Activated CD8-positive, alpha-beta T cell treated with anti-CD3 and anti-CD28 coated beads for 36 hours (primary cell): ENCODE data around the gene ME3. TPM values are rescaled to one million over a fixed set of nuclear protein-coding genes. Genes with fewer than 3 reads are reported as not detected.

ENCODE experiments used
- ATAC-seq: fragments of 200-7000 bp; cut with Tn5 transposase; one replicate; pipeline ENCODE4 v1.10.0; 2021; ENCODE audit warnings: mild to moderate bottlenecking, moderate library complexity
- CTCF ChIA-PET: fragments of 350-600 bp; sonication (Branson Sonifier 250); formaldehyde crosslinking; loops from one replicate; lab custom pipeline; 2021; ENCODE audit warnings: antibody characterized with exemption; lab: Charles Lee
- POLR2A ChIA-PET: fragments of 350-600 bp; sonication (Branson Sonifier 250); formaldehyde crosslinking; loops from one replicate; lab custom pipeline; 2021; ENCODE audit warnings: antibody characterized with exemption; lab: Charles Lee
- DNase-seq: peaks from one replicate; pipeline ENCODE4 v3.0.0-alpha.2; 2020
- H3K27ac Mint-ChIP-seq: one replicate; pipeline ENCODE4 v1.8.0; 2021; ENCODE audit warnings: mild to moderate bottlenecking, mixed read lengths
- H3K27me3 Mint-ChIP-seq: one replicate; pipeline ENCODE4 v1.8.0; 2021; ENCODE audit warnings: mixed read lengths
- H3K36me3 Mint-ChIP-seq: one replicate; pipeline ENCODE4 v1.8.0; 2021; ENCODE audit warnings: low read depth, mixed read lengths
- H3K4me1 Mint-ChIP-seq: one replicate; pipeline ENCODE4 v1.8.0; 2021; ENCODE audit warnings: low read depth, mixed read lengths
- H3K4me3 Mint-ChIP-seq: one replicate; pipeline ENCODE4 v1.8.0; 2021; ENCODE audit warnings: mild to moderate bottlenecking, moderate library complexity, mixed read lengths
- H3K9me3 Mint-ChIP-seq: one replicate; pipeline ENCODE4 v1.8.0; 2021; ENCODE audit warnings: mixed read lengths
- CTCF ChIP-seq: fragments of 200-600 bp; IDR thresholded peaks from one replicate; pipeline ENCODE4 v1.8.0; 2022; ENCODE audit warnings: antibody characterized with exemption, mild to moderate bottlenecking
- intact Hi-C: fragments of 100-400 bp; cut with micrococcal nuclease; formaldehyde crosslinking; loops from one replicate; pipeline ENCODE4 v1.10.0; 2022
- total RNA-seq, 2 experiments: library from RNA; stranded (reverse); gene quantifications; one replicate each; pipeline ENCODE4 v1.2.3, GENCODE V29; 2021

Gene ME3
- total RNA-seq, 2 experiments from 2014 or later: 5.0 to 6.2 TPM

- H3K36me3 Mint-ChIP-seq: no peaks in the 10 kb centered on the region
- peaks cover 12% of the 10 kb centered on the region for H3K27me3 Mint-ChIP-seq
- H3K4me1 Mint-ChIP-seq: peaks cover 4% of the 10 kb centered on the region
- ATAC-seq (no peak), DNase-seq (no peak)
- H3K4me3 Mint-ChIP-seq: no peak overlapping the region
- TF ChIP-seq CTCF: no peak
- no peaks in the 10 kb centered on the region for H3K9me3 Mint-ChIP-seq
- intact Hi-C loops: no loop called here
- ChIA-PET POLR2A (no interaction called here), CTCF (interaction anchor here (1.3 to 1.8 kb wide), 2 partner anchors 19 to 166 kb away, joined by 3 to 4 read pairs; no protein-coding TSS in a partner anchor)
- H3K27ac Mint-ChIP-seq: no peak overlapping the region
Measured at GRCh38 chr11:86627776-86628455, 44.5 kb downstream of the ME3 start.

- peaks cover 12% of the 10 kb centered on the region for H3K27me3 Mint-ChIP-seq
- POLR2A ChIA-PET: no interaction called here
- no peaks in the 10 kb centered on the region for H3K9me3 Mint-ChIP-seq
- no peak for ATAC-seq
- no peak overlapping the region for H3K4me3 Mint-ChIP-seq
- DNase-seq: no peak
- CTCF ChIA-PET: interaction anchor here (3.7 kb wide), 1 partner anchor 17 kb away, joined by 19 read pairs; no protein-coding TSS in a partner anchor
- no peak overlapping the region for H3K27ac Mint-ChIP-seq
- intact Hi-C loops: no loop called here
- no peaks in the 10 kb centered on the region for H3K36me3 Mint-ChIP-seq
- H3K4me1 Mint-ChIP-seq: no peaks in the 10 kb centered on the region
- no peak for TF ChIP-seq CTCF
Measured at GRCh38 chr11:86625981-86626380, 46.4 kb downstream of the ME3 start.

GRCh38 chr11:86625544-86625943 is 46.9 kb downstream of the ME3 start:
- CTCF ChIA-PET: interaction anchor here (3.7 kb wide), 1 partner anchor 17 kb away, joined by 19 read pairs; no protein-coding TSS in a partner anchor

GRCh38 chr11:86624366-86624765 is 48.0 kb downstream of the ME3 start:
- intact Hi-C loops: no loop called here
- H3K36me3 Mint-ChIP-seq: peaks cover under 1% of the 10 kb centered on the region
- ATAC-seq: no peak
- H3K9me3 Mint-ChIP-seq: peaks cover 2% of the 10 kb centered on the region
- POLR2A ChIA-PET: no interaction called here
- H3K4me3 Mint-ChIP-seq: no peak overlapping the region
- no peak for DNase-seq
- no peak for TF ChIP-seq CTCF
- peaks cover under 1% of the 10 kb centered on the region for H3K4me1 Mint-ChIP-seq
- H3K27ac Mint-ChIP-seq: no peak overlapping the region
- peaks cover 9% of the 10 kb centered on the region for H3K27me3 Mint-ChIP-seq
- CTCF ChIA-PET: interaction anchor here (0.9 to 3.7 kb wide), 2 partner anchors 14 to 16 kb away, joined by 3 to 19 read pairs; no protein-coding TSS in a partner anchor

More at GRCh38 chr11:86625544-86625943, 46.9 kb downstream of the ME3 start:
- no peak for ATAC-seq
- Mint-ChIP-seq H3K36me3 (no peaks in the 10 kb centered on the region), H3K4me3 (no peak overlapping the region), H3K4me1 (no peaks in the 10 kb centered on the region), H3K27ac (no peak overlapping the region), H3K27me3 (peaks cover 9% of the 10 kb centered on the region), H3K9me3 (no peaks in the 10 kb centered on the region)
- DNase-seq: no peak
- intact Hi-C loops: no loop called here
- POLR2A ChIA-PET: no interaction called here
- no peak for TF ChIP-seq CTCF

GRCh38 chr11:86623736-86624135 is 48.7 kb downstream of the ME3 start:
- CTCF ChIA-PET: interaction anchor here (0.9 to 3.7 kb wide), 2 partner anchors 15 kb away, joined by 3 to 19 read pairs; no protein-coding TSS in a partner anchor
- POLR2A ChIA-PET: no interaction called here
- peaks cover 2% of the 10 kb centered on the region for H3K4me1 Mint-ChIP-seq
- peaks cover 2% of the 10 kb centered on the region for H3K36me3 Mint-ChIP-seq
- peaks cover 9% of the 10 kb centered on the region for H3K27me3 Mint-ChIP-seq
- H3K27ac Mint-ChIP-seq: no peak overlapping the region
- TF ChIP-seq CTCF: no peak
- H3K4me3 Mint-ChIP-seq: no peak overlapping the region
- ATAC-seq (no peak), DNase-seq (no peak)
- H3K9me3 Mint-ChIP-seq: peaks cover 6% of the 10 kb centered on the region
- intact Hi-C loops: no loop called here
